Measurements from ENCODE around the gene PLA2G6. TPM values are rescaled to one million over a fixed set of nuclear protein-coding genes. Genes with fewer than 3 reads are reported as not detected.

PLA2G6 gene
- total and polyA plus RNA-seq, 9 of the 15 experiments (the other 6 are each of a cell fraction or from before 2014, with no cell fraction given) = 0.11 to 12.2 (median 9.7) TPM

DNA sequence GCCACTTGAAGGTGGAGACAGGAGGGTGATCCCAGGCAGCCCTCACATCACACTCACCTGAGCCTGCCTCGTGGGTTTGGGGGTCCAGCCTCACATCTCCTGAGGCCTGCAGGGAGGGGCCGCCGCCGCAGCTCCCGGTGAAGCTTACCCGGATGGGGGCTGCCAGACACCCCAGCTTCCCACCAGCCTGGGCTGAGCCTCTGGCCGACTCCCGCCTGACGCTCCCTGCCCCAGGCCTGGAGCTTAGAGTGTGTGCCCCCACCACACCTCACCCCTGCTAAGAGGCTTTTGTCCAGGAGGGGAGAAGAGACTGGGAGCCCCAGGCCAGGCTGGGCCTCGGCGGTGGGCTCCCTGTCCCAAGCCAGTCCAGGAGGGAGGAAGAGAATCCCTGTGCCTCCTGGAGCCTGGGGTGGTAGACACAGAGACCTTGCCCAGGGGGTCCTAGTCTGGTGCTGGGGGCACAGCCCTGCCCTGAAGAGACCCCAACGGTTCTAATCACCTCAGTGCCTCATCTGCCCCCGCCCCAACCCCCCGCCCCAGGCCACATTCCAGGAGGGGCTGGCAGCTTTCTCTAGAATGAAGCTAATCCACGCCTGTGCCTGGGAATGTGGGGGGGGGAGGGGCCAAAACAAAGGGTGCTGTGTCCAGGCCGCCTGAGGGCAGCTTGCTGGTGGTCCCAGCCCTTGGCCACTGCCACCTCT lies 97.5 kb downstream of the PLA2G6 start, which contains the start of gene SLC16A8:
Gene SLC16A8 (minus strand): TSS at position 254 of the 701 bp plus-strand sequence. CDS start 1,311 bp downstream, outside the sequence.
- Histone ChIP-seq H3K27ac (ENCODE audit: extremely low read depth, low read depth, low read length) (no peak within 1 kb of the TSS), H3K36me3 (ENCODE audit: control insufficient read depth, insufficient read depth, low read length) (no peaks in the 10 kb centered on the region), H3K4me1 (replicated peaks in 1 of 2; ENCODE audit: control insufficient read depth in 2 of 2, insufficient read depth in 2 of 2, low read length in 2 of 2) (peaks cover 0 to 47% of the 10 kb centered on the region in 2 experiments; a peak in 2 of 5 replicates), H4K20me1 (replicated peaks; ENCODE audit: control insufficient read depth, insufficient read depth, low read length) (no peaks in the 10 kb centered on the region), H3K4me2 (ENCODE audit: insufficient read depth, low read length) (no peak within 1 kb of the TSS), H3K9me1 (ENCODE audit: control insufficient read depth, insufficient read depth, low read length) (no peaks in the 10 kb centered on the region), H3K79me2 (ENCODE audit: control insufficient read depth, insufficient read depth, low read length) (no peaks in the 10 kb centered on the region), H3K4me3 (no peak within 1 kb of the TSS), H3K9me3 (replicated peaks; ENCODE audit: control insufficient read depth, insufficient read depth, low read depth, low read length) (no peaks in the 10 kb centered on the region), H3K9ac (ENCODE audit: insufficient read depth in 1 of 2, low read depth in 2 of 2, low read length in 2 of 2) (peak within 1 kb of the TSS in 1 of 2 experiments; percentile 17; a peak in 1 of 4 replicates), H2AFZ (ENCODE audit: low read depth, low read length) (no peak within 1 kb of the TSS), H3K27me3 (ENCODE audit: control insufficient read depth in 2 of 2, insufficient read depth in 2 of 2, low read length in 2 of 2) (peaks cover 2 to 48% of the 10 kb centered on the region in 2 experiments; a peak in 2 of 5 replicates)
- no TSS peak for BruUV-seq (replicated peaks)
- ChIA-PET CTCF (ENCODE audit: low intra/inter-chr PET ratio) (no interaction called here), POLR2A (no interaction called here)
- intact Hi-C loops (cut with micrococcal nuclease) = no loop called here
- in situ Hi-C loops (cut with MboI) = no loop called here
- DNase-seq (ENCODE audit: extremely low read depth in 1 of 4, low spot score in 3 of 4) (no peak), ATAC-seq (no peak), FAIRE-seq (no peak)
- 0% methylated on average over 8 of the region's 16 CpGs for WGBS (ENCODE audit: insufficient coverage, low coverage, missing lambda C conversion rate)
- TF ChIP-seq, protein P1, sequence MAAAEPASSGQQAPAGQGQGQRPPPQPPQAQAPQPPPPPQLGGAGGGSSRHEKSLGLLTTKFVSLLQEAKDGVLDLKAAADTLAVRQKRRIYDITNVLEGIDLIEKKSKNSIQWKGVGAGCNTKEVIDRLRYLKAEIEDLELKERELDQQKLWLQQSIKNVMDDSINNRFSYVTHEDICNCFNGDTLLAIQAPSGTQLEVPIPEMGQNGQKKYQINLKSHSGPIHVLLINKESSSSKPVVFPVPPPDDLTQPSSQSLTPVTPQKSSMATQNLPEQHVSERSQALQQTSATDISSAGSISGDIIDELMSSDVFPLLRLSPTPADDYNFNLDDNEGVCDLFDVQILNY (CRISPR knock-in tag; IDR thresholded peaks at IDR 0.05) = no peak
- TF ChIP-seq, protein P2, sequence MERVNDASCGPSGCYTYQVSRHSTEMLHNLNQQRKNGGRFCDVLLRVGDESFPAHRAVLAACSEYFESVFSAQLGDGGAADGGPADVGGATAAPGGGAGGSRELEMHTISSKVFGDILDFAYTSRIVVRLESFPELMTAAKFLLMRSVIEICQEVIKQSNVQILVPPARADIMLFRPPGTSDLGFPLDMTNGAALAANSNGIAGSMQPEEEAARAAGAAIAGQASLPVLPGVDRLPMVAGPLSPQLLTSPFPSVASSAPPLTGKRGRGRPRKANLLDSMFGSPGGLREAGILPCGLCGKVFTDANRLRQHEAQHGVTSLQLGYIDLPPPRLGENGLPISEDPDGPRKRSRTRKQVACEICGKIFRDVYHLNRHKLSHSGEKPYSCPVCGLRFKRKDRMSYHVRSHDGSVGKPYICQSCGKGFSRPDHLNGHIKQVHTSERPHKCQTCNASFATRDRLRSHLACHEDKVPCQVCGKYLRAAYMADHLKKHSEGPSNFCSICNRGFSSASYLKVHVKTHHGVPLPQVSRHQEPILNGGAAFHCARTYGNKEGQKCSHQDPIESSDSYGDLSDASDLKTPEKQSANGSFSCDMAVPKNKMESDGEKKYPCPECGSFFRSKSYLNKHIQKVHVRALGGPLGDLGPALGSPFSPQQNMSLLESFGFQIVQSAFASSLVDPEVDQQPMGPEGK (CRISPR knock-in tag; IDR thresholded peaks at IDR 0.05; ENCODE audit: borderline replicate concordance) = no peak
- TF ChIP-seq SFPQ (IDR thresholded peaks at IDR 0.05; ENCODE audit: low read depth, low read length) = no peak
- no peak for TF ChIP-seq NFE2 (IDR thresholded peaks at IDR 0.05; ENCODE audit: low read depth)
- TF ChIP-seq, protein P3, sequence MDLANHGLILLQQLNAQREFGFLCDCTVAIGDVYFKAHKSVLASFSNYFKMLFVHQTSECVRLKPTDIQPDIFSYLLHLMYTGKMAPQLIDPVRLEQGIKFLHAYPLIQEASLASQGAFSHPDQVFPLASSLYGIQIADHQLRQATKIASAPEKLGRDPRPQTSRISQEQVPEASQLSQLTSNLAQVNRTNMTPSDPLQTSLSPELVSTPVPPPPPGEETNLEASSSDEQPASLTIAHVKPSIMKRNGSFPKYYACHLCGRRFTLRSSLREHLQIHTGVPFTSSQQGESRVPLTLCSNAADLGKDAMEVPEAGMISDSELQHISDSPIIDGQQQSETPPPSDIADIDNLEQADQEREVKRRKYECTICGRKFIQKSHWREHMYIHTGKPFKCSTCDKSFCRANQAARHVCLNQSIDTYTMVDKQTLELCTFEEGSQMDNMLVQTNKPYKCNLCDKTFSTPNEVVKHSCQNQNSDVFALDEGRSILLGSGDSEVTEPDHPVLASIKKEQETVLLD (IDR thresholded peaks at IDR 0.05) = no peak
- TF ChIP-seq, protein P4, sequence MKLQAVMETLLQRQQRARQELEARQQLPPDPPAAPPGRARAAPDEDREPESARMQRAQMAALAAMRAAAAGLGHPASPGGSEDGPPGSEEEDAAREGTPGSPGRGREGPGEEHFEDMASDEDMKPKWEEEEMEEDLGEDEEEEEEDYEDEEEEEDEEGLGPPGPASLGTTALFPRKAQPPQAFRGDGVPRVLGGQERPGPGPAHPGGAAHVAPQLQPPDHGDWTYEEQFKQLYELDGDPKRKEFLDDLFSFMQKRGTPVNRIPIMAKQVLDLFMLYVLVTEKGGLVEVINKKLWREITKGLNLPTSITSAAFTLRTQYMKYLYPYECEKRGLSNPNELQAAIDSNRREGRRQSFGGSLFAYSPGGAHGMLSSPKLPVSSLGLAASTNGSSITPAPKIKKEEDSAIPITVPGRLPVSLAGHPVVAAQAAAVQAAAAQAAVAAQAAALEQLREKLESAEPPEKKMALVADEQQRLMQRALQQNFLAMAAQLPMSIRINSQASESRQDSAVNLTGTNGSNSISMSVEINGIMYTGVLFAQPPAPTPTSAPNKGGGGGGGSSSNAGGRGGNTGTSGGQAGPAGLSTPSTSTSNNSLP (IDR thresholded peaks at IDR 0.05; ENCODE audit: borderline replicate concordance, low read depth, low read length) = no peak
- TF ChIP-seq ZBTB8A (IDR thresholded peaks at IDR 0.05; ENCODE audit: partially characterized antibody) = no peak
- no peak for TF ChIP-seq HOMEZ (CRISPR knock-in tag; IDR thresholded peaks at IDR 0.05)
- TF ChIP-seq FOXA1 (IDR thresholded peaks at IDR 0.05; ENCODE audit: borderline replicate concordance) = no peak
- TF ChIP-seq RUNX1 (IDR thresholded peaks at IDR 0.05; ENCODE audit: low read depth) = no peak
- no peak for TF ChIP-seq NCOA2 (IDR thresholded peaks at IDR 0.05; ENCODE audit: partially characterized antibody in 2 of 2)

Data from K562 (cell line).